ENCODE measurements around the gene AGAP3. TPM values are rescaled to one million over a fixed set of nuclear protein-coding genes. Genes with fewer than 3 reads are reported as not detected.

The AGAP3 gene
- total and polyA plus RNA-seq, 2 donors from 2014 or later: 35.8 to 64.4 TPM

GRCh38 chr7:151146761-151147160 is 60.5 kb downstream of the AGAP3 start:
- H3K27me3 ChIP-seq (ENCODE audit: control insufficient read depth, insufficient read depth, low read length): peaks cover 4% of the 10 kb centered on the region
- no peak for FAIRE-seq
- H3K27ac ChIP-seq (ENCODE audit: low read depth in 2 of 2, low read length in 2 of 2): no peak overlapping the region
- no peaks in the 10 kb centered on the region for H3K4me1 ChIP-seq (ENCODE audit: control insufficient read depth in 2 of 3, insufficient read depth in 2 of 3, low read depth in 1 of 3, low read length in 3 of 3)
- no peaks in the 10 kb centered on the region for H3K9me3 ChIP-seq (ENCODE audit: control insufficient read depth in 2 of 3, insufficient read depth in 1 of 3, low read length in 3 of 3)
- H3K9ac ChIP-seq (ENCODE audit: low read length in 3 of 3): no peak overlapping the region
- intact Hi-C loops (cut with DNase I): no loop called here
- DNase-seq: no peak
- H3K36me3 ChIP-seq (ENCODE audit: control insufficient read depth in 2 of 3, insufficient read depth in 3 of 3, low read length in 3 of 3): peaks cover 0 to 12% (median 8%) of the 10 kb centered on the region in 3 donors
- H3K4me3 ChIP-seq (ENCODE audit: low read length in 3 of 3): no peak overlapping the region
- TF ChIP-seq CTCF (IDR thresholded peaks at IDR 0.05; ENCODE audit: borderline replicate concordance, extremely low read depth, insufficient read depth): no peak

GRCh38 chr7:151148319-151149259 is 62.3 kb downstream of the AGAP3 start:
- TF ChIP-seq CTCF (IDR thresholded peaks at IDR 0.05; ENCODE audit: borderline replicate concordance, extremely low read depth, insufficient read depth): no peak
- Histone ChIP-seq H3K9ac (ENCODE audit: low read length in 3 of 3) (no peak overlapping the region), H3K4me1 (ENCODE audit: control insufficient read depth in 2 of 3, insufficient read depth in 2 of 3, low read depth in 1 of 3, low read length in 3 of 3) (no peaks in the 10 kb centered on the region), H3K36me3 (ENCODE audit: control insufficient read depth in 2 of 3, insufficient read depth in 3 of 3, low read length in 3 of 3) (peaks cover 0 to 8% (median 5%) of the 10 kb centered on the region in 3 donors), H3K27me3 (ENCODE audit: control insufficient read depth, insufficient read depth, low read length) (peaks cover 8% of the 10 kb centered on the region), H3K27ac (ENCODE audit: low read depth in 2 of 2, low read length in 2 of 2) (no peak overlapping the region), H3K9me3 (ENCODE audit: control insufficient read depth in 2 of 3, insufficient read depth in 1 of 3, low read length in 3 of 3) (no peaks in the 10 kb centered on the region), H3K4me3 (ENCODE audit: low read length in 3 of 3) (no peak overlapping the region)
- intact Hi-C loops (cut with DNase I): no loop called here
- DNase-seq (no peak), FAIRE-seq (no peak)

GRCh38 chr7:151150388-151150787 is 64.1 kb downstream of the AGAP3 start:
- Histone ChIP-seq H3K9ac (ENCODE audit: low read length in 3 of 3) (no peak overlapping the region), H3K36me3 (ENCODE audit: control insufficient read depth in 2 of 3, insufficient read depth in 3 of 3, low read length in 3 of 3) (no peaks in the 10 kb centered on the region), H3K9me3 (ENCODE audit: control insufficient read depth in 2 of 3, insufficient read depth in 1 of 3, low read length in 3 of 3) (no peaks in the 10 kb centered on the region), H3K27me3 (ENCODE audit: control insufficient read depth, insufficient read depth, low read length) (peaks cover 8% of the 10 kb centered on the region), H3K4me1 (ENCODE audit: control insufficient read depth in 2 of 3, insufficient read depth in 2 of 3, low read depth in 1 of 3, low read length in 3 of 3) (no peaks in the 10 kb centered on the region), H3K4me3 (ENCODE audit: low read length in 3 of 3) (no peak overlapping the region), H3K27ac (ENCODE audit: low read depth in 2 of 2, low read length in 2 of 2) (no peak overlapping the region)
- no peak for FAIRE-seq
- no peak for DNase-seq
- no peak for TF ChIP-seq CTCF (IDR thresholded peaks at IDR 0.05; ENCODE audit: borderline replicate concordance, extremely low read depth, insufficient read depth)
- intact Hi-C loops (cut with DNase I): no loop called here
